IPS-NIHi11 (cell line): Measurements from ENCODE around the gene CLRN2.
"Not testable (repeated sequence)": the region's sequence is repeated elsewhere in the genome, so short reads cannot be mapped to it uniquely, and the experiment has no call there.

ENCODE experiments used
- DNase-seq: peaks from one replicate; pipeline ENCODE4 v3.0.0; 2012; ENCODE audit warnings: mixed read lengths, low spot score

Gene CLRN2

DNA sequence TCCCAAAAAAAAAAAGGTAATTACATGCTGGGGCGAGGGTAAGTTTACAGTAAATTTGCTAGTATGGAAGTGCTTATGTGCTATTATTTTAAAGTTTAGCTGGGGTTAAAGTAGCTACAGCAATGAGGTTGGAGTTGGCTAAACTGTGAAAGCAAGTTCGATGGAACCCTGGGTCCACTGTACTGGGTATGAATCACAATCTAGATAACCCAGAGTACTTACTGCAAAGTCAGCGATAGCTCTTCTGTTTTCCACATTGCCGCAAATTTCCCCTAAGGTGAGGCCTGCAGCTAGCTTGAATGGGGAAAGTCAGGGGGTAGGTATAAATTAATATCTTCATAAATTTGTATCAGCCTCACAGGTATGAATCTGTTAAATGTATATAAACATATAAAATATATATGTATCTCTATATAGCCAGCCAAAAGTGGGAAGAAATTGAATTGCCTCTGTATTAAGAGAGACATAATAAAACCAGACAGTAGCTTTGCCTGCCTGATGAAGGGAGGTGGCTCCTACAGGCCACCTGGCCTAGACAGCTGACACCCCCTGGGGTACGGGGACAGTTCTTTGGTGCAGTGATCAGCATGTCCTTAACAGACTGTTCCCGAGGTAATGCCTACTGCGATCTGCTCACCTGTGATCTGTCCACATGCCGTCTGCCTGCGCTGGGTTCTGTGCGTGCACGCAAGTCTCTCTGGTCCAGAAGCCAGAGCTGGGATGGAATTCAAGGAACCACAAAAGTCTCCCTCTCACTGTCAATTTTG, 30.6 kb downstream of the CLRN2 start:
- no peak for DNase-seq

DNA sequence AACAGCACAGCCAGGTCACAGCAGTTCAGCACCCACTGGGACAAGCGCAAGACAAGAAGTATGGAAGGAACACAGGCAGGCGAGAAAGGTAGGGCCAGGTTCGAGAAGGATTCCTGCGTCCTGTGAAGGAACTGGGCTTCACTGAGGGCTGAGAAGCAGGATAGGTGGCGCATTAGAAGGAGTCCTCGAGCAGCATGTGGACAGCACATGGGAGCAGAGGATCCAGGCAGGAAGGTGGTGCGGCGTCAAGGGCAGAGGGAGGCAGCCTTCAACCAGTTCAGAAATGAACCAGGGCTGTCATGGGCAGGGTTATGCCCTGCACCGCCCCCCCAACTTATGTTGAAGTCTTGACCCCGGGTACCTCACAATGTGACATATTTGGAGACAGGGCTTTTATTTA, 31.3 kb downstream of the CLRN2 start:
- DNase-seq = no peak

DNA sequence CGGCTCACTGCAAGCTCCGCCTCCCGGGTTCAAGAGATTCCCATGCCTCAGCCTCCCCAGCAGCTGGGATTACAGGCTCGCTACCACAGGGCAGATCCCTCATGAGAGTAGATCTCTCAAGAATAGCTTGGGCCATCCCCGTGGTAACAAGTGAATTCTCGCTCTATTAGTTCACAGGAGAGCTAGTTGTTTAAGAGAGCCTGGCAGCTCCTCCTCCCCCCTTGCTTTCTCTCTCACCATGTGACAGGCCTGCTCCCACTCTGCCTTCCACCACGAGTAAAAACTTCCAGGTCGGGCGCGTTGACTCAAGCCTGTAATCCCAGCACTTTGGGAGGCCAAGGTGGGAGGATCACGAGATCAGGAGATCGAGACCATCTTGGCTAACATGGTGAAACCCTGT, 31.7 kb downstream of the CLRN2 start:
- DNase-seq = no peak

DNA sequence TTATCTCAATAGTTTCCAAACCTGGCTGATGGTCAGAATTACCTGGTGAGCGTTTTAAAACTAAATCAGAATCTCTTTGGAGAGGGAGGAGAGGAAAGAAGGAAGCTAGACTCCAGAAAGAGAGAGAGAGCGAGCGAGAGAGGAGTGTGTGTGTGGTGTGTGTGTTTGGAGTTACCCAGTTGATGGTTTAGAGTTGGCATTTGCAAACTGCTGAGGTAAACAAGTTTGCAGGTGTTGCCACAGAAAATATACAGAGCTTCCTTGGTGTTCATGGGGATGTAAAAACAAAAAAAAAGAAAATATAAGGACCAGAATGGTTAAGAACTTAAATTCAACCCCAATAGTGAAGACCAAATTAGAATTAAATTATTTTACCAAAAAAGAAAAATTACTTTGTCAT, 35.6 kb downstream of the CLRN2 start:
- DNase-seq = no peak

DNA sequence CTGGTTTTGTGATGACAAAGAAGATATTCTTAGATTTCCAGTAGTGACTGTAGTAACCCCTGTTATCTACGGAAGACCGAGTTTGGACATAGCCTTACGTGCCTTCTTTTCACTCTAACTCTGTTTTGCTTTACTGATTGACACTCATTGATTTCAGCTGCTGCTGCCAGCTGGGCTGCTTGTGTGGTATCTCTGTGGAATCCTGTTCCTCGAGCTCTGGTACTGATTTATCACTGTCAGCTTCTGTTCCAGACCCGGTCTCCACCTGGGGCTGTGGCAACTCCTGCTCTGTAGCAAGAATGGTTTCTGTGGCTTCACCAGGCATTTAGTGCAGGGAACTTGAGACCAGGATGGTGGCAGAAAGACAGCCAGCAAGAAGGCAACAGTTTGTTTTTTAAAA, 37.5 kb downstream of the CLRN2 start:
- no peak for DNase-seq

DNA sequence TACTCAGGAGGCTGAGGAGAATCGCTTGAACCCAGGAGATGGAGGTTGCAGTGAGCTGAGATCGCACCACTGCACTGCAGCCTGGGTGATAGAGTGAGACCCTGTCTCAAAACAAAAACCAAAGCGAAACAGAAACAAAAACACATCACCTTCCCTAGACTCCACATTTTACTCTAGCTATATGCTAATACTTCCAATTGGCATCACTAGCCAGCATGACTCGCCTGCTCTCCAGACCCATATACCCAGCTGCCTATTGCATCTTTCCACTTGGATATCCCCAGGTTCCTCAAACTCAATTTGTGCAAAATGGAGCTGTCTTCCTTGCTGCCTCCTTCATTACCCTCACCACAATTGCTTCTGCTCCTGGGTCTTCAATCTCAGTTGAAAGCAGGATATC, 39.6 kb downstream of the CLRN2 start:
- DNase-seq = no peak

DNA sequence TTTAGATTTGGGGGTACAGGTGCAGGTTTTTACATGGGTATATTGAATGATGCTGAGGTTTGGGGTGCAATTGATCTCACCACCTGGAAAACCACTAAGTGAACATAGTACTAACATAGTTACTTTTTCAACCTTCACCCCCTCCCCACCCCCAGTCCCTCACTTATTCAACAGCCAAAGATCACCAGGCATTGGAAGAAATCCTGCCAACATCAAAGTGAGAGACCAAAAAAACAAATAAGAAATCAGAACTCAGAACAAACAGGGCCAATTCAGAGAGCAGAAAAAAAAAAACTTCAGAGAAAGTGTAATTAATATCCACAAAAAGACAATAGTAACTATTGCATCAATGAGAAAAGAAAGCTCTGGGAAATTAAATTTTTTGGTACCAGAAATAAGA, 41.5 kb downstream of the CLRN2 start:
- DNase-seq = no peak

DNA sequence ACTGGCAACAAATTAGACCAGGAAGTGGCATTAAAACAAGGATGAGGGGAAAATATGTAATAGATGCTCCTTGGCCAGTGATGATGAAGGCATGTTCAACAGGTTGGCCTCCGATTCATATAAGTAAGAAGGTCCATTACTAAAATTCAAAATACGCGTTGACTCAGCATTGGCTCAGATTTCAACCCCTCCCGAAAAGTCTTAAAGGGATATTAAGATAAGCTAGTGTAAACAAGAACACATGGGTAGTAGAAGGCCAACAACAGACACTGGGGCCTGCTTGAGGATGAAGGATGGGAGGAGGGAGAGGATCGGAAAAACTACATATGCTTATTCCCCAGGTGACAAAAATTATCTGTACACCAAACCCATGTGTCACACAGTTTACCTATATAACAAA, 42.9 kb downstream of the CLRN2 start:
- DNase-seq = no peak

DNA sequence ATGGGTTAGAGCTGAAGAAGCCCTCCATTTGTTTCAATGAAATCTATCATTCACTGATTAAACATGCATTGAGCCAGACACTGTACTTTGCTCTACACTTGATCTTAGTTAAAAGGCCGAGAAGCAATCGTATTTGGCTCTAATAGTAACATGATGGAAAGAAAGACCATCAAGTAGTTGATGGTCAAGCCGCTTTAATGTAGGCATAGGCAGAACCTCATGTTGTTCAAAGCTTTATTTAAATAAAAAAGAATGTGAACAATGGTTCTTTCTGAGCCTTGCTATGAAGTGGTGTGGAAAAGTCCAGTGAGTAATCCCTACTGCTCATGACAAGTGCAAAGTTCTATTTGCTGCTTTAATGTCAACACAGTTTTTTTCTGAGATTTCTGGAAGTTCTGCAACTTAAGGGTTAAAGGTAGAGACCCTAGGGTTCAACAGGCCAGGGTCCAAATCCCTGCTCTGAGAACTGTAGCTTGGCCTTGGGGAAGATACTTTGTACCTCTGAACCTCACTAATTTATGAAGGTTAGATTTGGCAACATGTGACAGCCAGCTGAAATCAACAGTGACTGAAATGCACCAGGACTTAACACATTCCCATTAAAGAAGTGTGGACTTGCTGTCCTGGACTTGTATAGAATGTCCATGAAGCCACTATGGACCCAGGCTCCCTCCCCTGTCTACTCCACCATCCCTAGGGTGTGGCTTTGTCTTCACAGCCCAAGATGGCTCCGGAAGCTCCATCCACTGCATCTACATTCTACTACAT, 44.2 kb downstream of the CLRN2 start:
- DNase-seq = no peak

DNA sequence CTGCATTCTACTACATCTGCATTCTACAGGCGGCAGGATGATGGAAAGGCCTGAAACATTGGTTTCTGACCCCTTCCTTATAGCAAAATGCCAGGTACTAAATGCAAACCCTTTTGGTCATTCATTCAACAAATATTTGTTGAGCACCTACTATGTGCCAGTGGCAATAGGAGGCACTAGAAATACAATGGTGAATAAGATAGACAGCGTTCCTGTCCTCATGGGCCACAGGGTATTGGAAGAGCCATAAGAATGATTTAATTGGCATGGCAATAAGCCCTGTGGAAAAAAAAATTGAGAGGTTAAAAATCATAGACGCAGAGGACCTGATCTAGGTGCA, 44.7 kb downstream of the CLRN2 start:
- no peak for DNase-seq

DNA sequence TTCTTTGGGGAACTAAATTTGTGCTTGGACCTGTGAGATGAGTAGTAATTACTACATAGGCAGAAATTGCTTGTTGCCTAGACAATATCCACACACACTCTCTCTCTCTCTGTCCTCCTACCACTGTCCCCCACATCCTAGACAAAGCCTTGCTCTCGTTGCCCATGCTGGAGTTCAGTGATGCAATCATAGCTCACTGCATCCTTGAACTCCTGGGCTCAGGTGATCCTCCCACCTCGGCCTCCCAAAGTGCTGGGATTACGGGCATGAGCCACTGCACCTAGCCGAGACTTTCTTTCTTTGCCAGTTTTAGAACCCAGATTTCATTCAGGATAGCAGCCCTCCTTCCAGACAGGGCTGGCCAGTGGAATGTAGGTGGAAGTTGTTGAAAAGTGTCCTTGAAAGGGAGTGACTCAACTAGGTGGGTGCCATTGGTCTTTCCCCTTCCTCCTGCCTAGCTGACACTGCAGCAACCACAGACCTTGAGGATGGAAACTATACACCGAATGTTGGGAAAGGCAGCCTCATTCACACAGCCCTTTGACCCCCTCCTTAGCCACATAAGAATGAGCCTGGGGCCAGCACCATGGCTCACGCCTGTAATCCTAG, 45.2 kb downstream of the CLRN2 start:
- DNase-seq = no peak

DNA sequence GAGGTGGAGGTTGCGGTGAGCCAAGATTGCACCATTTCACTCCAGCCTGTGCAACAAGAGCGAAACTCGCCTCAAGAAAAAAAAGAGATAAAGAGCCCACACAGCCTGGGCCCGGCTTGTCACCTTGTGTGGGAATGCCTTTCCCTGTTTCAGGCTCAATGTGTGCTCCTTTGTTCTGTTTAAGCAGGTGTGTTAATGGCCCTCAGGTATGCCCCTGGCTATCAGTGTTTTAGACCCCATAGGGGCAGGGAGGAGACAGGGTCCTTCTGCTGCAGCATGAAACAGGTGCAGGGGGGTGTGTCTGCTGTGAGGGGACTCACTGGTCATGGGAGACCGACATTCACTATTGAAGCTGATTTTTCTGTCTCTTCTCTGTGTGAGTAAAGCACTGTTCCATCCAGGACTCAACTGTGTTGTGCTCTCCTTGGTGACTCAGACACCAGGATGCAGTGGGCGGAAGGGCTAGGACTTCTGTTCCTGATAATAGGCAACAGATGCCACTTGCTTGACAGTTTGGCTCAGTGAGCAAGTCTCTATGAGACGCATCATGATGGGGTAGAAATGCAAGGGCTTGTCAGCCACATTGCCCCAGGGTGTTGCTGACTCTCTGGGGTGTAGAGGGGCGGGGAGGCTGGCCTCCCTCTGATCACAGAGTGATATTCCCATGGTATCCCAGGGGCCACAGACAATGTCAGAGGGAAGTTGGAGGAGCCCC, 46.4 kb downstream of the CLRN2 start:
- no peak for DNase-seq

DNA sequence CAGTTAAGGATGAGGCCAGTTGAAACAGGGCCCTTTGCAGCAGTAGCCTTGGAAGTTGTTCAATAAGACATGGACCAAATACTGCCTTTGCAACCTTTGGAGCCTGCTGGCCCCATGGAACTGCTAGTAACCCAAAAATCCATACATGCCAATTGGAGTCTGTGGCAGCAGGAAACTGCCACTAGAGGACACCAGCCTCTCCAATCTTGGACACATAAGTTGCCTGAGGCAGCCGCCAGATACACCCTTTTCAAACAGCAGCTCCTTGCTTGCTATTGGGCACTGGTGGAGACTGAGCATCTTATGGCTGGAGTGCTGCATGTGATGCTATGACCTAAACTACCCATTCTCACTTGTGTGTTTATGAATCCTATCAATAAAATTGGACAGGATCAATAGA, 47.2 kb downstream of the CLRN2 start:
- no peak for DNase-seq

DNA sequence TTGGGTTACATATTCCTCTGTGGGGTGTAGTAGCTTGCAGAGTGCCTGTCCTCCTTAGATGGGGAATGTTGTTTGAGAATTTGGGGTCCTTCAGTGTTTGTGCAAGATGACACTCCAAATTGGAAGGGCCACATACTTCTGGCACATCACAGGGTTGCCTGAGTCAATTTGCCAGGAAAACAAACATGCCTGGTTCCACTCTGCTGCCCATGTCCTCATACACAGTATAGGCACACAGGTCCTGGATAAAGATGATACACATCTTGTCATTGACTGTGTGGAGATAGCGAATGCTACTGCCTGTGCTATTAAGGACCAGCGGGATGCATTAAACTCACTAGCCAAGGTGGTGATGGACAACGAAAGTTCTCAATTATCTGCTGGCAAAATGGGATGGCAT, 50.9 kb downstream of the CLRN2 start:
- no peak for DNase-seq

DNA sequence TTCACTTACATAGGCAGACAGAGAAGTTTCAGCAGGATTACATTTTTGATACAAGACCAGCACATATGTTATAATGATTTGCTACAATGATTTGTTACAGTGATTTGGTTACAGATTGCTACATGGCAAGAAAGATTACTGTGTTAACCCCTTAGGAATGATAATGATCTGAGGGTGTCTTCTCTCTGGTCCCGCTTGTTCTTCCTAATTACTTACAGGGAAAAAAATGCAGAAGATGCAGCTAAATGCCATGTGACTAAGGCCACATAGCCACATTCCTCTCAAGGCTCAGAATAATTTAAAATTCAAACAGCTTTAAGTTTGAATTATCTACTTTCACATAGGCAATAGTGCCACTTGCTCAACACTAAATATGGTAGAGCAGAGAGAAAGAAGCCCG, 52.3 kb downstream of the CLRN2 start:
- no peak for DNase-seq

DNA sequence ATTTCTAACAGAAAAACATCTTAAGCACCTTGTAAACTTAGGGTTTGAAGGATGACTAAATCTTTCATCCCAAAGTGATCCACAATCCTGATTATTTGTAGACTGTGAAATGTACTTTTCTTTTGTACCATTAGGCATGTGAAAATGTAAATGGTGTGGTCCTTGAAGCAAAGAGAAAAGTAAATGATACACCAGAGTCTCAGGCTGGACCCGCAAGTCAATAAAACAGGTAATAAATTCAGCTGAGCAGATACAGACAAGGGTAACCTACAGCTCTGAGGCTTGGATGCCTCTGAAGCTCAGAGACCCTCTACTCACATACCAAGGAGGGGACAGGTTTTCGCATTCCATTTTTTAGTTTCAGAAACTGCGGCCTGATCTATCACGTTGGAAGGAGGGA, 59.2 kb downstream of the CLRN2 start:
- DNase-seq = no peak

DNA sequence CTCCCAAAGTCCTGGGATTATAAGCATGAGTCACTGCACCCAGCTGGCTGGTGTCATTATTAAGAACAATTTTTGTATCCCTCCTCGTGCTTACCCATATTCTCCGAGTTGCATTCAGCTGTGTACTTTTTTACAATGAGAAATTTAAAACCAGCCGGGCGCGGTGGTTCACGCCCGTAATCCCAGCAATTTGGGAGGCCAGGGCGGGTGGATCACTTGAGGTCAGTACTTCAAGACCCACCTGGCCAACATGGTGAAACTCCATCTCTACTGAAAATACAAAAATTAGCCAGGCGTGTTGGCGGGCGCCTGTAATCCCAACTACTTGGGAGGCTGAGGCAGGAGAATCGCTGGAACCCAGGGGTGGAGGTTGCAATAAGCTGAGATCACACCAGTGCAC, 60.2 kb downstream of the CLRN2 start:
- DNase-seq = not testable (repeated sequence)
